Endothelial cell of hepatic sinusoid (primary cell): ENCODE measurements around the gene MIPOL1.
"Not testable (repeated sequence)": the region's sequence is repeated elsewhere in the genome, so short reads cannot be mapped to it uniquely, and the experiment has no call there.

Experiments used
- in situ Hi-C: cut with HindIII; loops from 2 replicates; pipeline ENCODE4 v1.10.0; 2017; ENCODE audit warnings: low sequenced_read_pairs

The MIPOL1 gene

GRCh38 chr14:37230551-37231194 is 32.9 kb downstream of the MIPOL1 start:
- in situ Hi-C loops, result no loop called here

GRCh38 chr14:37232907-37233481 is 35.3 kb downstream of the MIPOL1 start:
- in situ Hi-C loops, result no loop called here

GRCh38 chr14:37234222-37234621 is 36.5 kb downstream of the MIPOL1 start:
- in situ Hi-C loops, result no loop called here

GRCh38 chr14:37236044-37236443 is 38.3 kb downstream of the MIPOL1 start:
- in situ Hi-C loops, result not testable (repeated sequence)

- in situ Hi-C loops, result no loop called here
Measured at GRCh38 chr14:37237094-37237493, 39.4 kb downstream of the MIPOL1 start.

- in situ Hi-C loops, result no loop called here
Measured at GRCh38 chr14:37237735-37238200, 40.0 kb downstream of the MIPOL1 start.

- in situ Hi-C loops, result no loop called here
Measured at GRCh38 chr14:37241198-37241597, 43.5 kb downstream of the MIPOL1 start.

- in situ Hi-C loops, result no loop called here
Measured at GRCh38 chr14:37246427-37246829, 48.7 kb downstream of the MIPOL1 start.

- in situ Hi-C loops, result no loop called here
Measured at GRCh38 chr14:37247791-37248461, 50.2 kb downstream of the MIPOL1 start.

GRCh38 chr14:37251775-37252174 is 54.0 kb downstream of the MIPOL1 start:
- in situ Hi-C loops, result loop anchor here (5.0 to 10.0 kb wide), 2 partner anchors 66 to 313 kb away; no protein-coding TSS in a partner anchor

GRCh38 chr14:37252434-37252833 is 54.7 kb downstream of the MIPOL1 start:
- in situ Hi-C loops, result loop anchor here (5.0 to 10.0 kb wide), 2 partner anchors 65 to 312 kb away; no protein-coding TSS in a partner anchor

- in situ Hi-C loops, result loop anchor here (5.0 to 10.0 kb wide), 2 partner anchors 63 to 311 kb away; no protein-coding TSS in a partner anchor
Measured at GRCh38 chr14:37253905-37254304, 56.2 kb downstream of the MIPOL1 start.

GRCh38 chr14:37254411-37254947 is 56.7 kb downstream of the MIPOL1 start:
- in situ Hi-C loops, result loop anchor here (5.0 to 10.0 kb wide), 2 partner anchors 63 to 310 kb away; no protein-coding TSS in a partner anchor

GRCh38 chr14:37257501-37258070 is 59.8 kb downstream of the MIPOL1 start:
- in situ Hi-C loops, result loop anchor here (10.0 kb wide), 1 partner anchor 307 kb away; no protein-coding TSS in a partner anchor

- in situ Hi-C loops, result no loop called here
Measured at GRCh38 chr14:37262649-37263048, 64.9 kb downstream of the MIPOL1 start.

- in situ Hi-C loops, result no loop called here
Measured at GRCh38 chr14:37263656-37264236, 66.0 kb downstream of the MIPOL1 start.

- in situ Hi-C loops, result no loop called here
Measured at GRCh38 chr14:37268788-37269187, 71.1 kb downstream of the MIPOL1 start.

- in situ Hi-C loops, result no loop called here
Measured at GRCh38 chr14:37270629-37271028, 72.9 kb downstream of the MIPOL1 start.

GRCh38 chr14:37272569-37272968 is 74.8 kb downstream of the MIPOL1 start:
- in situ Hi-C loops, result no loop called here

- in situ Hi-C loops, result no loop called here
Measured at GRCh38 chr14:37274652-37275051, 76.9 kb downstream of the MIPOL1 start.

- in situ Hi-C loops, result no loop called here
Measured at GRCh38 chr14:37275963-37276362, 78.2 kb downstream of the MIPOL1 start.
